Bone marrow (tissue), 2 donors: Measurements from ENCODE around the gene EFNA3.
A peak's percentile ranks its signal among the peaks of the same experiment; 100 is the strongest.
"Not testable (repeated sequence)": the region's sequence is repeated elsewhere in the genome, so short reads cannot be mapped to it uniquely, and the experiment has no call there.

Experiments
- DNase-seq, 2 donors: peaks; one replicate each; lab custom pipeline; 2025; lab: John Stamatoyannopoulos, UW

The EFNA3 gene

GRCh38 chr1:155110826-155111225 lies 32.2 kb downstream of the EFNA3 start:
- DNase-seq: peak in 1 of 2 donors; percentile 8

GRCh38 chr1:155113450-155113980 lies 34.9 kb downstream of the EFNA3 start:
- no peak for DNase-seq

GRCh38 chr1:155116113-155116764 lies 37.6 kb downstream of the EFNA3 start:
- no peak for DNase-seq

- no peak for DNase-seq
Observed at GRCh38 chr1:155117610-155118009, 39.0 kb downstream of the EFNA3 start.

GRCh38 chr1:155118090-155118489 lies 39.5 kb downstream of the EFNA3 start:
- DNase-seq: not testable (repeated sequence)

GRCh38 chr1:155120253-155120652 lies 41.6 kb downstream of the EFNA3 start:
- no peak for DNase-seq

- DNase-seq: no peak
Observed at GRCh38 chr1:155121249-155121648, 42.6 kb downstream of the EFNA3 start.

GRCh38 chr1:155122308-155122707 lies 43.7 kb downstream of the EFNA3 start:
- no peak for DNase-seq

- no peak for DNase-seq
Observed at GRCh38 chr1:155123801-155124200, 45.2 kb downstream of the EFNA3 start.

- DNase-seq: no peak
Observed at GRCh38 chr1:155124503-155125463, 46.1 kb downstream of the EFNA3 start.

GRCh38 chr1:155125511-155125945 lies 46.9 kb downstream of the EFNA3 start:
- no peak for DNase-seq

- no peak for DNase-seq
Observed at GRCh38 chr1:155125946-155126555, 47.4 kb downstream of the EFNA3 start.

- DNase-seq: no peak
Observed at GRCh38 chr1:155126556-155127104, 48.0 kb downstream of the EFNA3 start.

GRCh38 chr1:155127105-155127966 lies 48.7 kb downstream of the EFNA3 start, which contains the start of gene EFNA1:
EFNA1 (plus strand) TSS chr1:155127876; CDS start chr1:155127978, 102 bp downstream.
- no peak for DNase-seq

- no peak for DNase-seq
Observed at GRCh38 chr1:155127967-155128754, 49.5 kb downstream of the EFNA3 start.

GRCh38 chr1:155128755-155129473 lies 50.3 kb downstream of the EFNA3 start:
- DNase-seq: peak in 1 of 2 donors; percentile 48

GRCh38 chr1:155130272-155131006 lies 51.8 kb downstream of the EFNA3 start:
- no peak for DNase-seq

GRCh38 chr1:155131285-155131684 lies 52.6 kb downstream of the EFNA3 start:
- no peak for DNase-seq

GRCh38 chr1:155131856-155132255 lies 53.2 kb downstream of the EFNA3 start:
- no peak for DNase-seq
